HG02973 (cell line): ENCODE measurements around the gene ULK1.
"Not testable (repeated sequence)": the region's sequence is repeated elsewhere in the genome, so short reads cannot be mapped to it uniquely, and the experiment has no call there.

ENCODE experiments used
- ATAC-seq: cut with Tn5 transposase; IDR thresholded peaks from one replicate; pipeline ENCODE4 v1.9.1; 2021; ENCODE audit warnings: moderate library complexity; ENCODE audit not compliant: unreplicated experiment

ULK1 gene

DNA sequence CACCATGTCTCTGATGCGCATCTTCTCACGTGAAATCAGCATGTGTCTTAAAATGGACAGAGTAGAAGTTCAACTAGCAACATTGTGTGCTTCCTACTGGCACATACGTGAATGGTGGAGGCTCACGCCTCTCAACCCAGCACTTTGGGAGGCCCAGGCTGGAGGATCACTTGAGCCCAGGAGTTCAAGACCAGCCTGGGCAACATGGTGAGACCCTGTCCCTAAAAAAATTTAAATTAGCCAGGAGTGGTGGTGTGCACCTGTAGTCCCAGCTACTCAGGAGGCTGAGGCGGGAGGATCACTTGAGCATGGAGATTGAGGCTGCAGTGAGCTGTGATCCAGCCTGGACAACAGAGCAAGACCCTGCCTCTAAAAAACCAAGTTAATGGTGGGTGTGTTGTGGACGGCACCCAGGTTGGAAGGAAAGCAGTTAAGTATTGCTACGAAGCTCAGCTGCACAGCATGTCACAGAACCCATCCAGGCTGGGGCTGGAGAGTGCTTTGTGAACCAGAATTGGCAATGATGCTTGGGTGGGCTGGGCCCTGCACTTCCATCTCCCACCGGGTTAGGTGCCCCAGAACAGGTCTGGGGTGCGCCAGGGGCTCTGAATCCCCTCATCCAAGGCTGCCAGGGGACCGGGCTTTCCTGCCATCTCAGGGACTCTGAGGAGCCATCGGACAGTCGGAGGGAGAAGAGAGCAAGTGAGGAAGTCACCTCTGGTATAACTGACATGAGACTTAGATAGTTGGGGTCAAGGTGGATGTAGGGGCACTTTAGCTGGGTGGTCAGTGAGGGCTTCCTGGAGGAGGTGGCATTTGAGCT lies 33.0 kb upstream of the ULK1 start:
- no peak for ATAC-seq

DNA sequence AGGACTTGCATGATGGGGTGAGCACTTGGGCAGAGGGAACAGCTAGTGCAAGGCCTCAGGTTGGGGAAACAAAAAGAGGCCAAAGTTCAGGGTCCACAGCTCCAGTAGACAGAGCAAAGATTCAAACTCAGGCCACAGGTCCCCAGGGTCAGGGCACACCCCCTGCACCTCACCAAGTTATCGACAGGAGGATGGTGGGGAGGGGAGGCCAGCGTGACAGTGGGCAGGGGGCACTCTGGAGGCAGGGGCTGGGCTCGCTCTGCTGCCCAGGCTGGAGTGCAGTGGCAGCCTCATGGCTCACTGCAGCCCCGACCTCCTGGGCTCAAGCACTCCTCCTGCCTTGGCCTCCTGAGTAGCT lies 32.4 kb upstream of the ULK1 start:
- no peak for ATAC-seq

DNA sequence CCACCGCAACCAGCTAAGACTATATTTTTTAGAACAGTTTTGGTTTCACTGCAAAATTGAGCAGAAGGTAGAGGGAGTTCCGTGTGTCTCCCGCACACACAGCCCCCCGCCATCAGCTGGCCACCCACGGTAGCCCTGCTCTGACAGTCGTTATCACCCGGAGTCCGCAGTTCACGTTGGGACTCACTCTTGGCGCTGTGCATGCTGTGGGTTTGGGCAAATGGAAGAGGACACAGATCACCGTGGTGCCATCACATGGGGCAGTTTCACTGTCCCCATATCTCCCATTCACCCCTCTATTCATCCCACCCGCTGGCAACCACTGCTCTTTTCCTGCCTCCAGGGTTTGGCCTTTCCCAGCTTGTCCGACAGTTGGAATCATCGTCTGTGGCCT lies 31.8 kb upstream of the ULK1 start:
- no peak for ATAC-seq

DNA sequence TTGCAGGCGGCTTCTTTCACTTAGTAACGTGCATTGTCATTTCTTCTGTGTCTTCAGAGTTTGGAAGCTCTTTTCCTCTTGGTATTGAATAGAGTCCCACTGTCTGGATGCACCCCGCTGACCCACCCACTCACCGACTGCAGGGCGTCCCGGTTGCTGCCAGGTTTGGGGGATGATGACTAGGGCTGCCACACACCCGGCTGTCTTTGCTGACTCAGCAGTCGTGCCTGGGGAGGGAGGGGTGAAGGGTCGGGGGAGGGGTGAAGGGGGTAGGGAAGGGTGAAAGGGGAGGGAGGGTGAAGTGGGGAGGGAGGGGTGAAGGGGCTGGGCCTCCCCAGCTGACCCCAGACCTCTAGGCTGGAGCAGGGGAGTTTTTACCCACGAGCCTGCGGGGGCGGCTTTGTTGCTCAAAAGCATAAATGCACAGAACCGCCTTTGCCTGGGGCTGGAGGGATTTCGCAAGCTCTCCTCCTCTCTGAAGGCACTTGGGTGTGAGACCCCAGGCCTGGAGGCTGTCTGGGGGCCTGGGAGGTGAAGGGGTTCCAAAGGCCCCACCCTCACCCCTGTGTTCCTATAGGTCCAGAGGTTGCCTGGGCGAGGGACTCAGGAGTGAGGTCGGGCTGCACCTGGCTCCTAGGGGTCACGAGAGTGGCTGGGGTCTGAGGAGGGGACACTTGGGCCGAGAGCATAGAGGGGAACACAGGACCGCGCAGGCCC lies 31.3 kb upstream of the ULK1 start:
- no peak for ATAC-seq

DNA sequence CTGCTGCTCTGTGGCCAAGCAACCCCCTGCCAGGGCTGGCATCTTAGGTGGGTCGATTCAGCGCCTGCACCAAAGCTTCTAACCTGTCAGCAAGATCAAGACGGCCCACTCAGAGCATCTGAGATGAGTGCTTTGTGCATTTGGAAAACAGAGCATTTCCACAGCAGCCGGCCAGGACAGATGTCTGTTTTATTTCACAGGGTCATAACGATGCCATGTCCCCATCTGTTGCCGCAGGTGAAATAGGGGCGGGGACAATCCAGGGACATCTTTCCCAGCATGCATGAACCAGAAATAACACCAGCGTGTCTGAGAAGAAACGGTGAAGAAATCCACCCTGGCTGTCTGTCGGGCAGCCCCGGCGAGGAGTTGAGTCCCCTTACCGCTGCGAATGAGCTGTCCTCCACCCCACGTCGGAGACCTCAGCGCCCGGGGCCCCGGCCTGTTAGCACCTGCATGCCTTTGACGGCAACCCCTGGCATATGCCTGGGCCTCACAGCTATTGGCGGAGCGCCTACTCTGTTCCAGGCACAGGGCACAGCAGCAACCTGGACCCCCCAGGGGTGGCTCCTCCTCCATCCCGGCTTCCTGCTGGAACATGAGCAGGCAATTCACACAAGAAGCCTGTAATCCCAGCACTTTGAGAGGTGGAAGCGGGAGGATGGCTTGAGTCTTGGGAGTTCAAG lies 30.6 kb upstream of the ULK1 start:
- ATAC-seq, result no peak

DNA sequence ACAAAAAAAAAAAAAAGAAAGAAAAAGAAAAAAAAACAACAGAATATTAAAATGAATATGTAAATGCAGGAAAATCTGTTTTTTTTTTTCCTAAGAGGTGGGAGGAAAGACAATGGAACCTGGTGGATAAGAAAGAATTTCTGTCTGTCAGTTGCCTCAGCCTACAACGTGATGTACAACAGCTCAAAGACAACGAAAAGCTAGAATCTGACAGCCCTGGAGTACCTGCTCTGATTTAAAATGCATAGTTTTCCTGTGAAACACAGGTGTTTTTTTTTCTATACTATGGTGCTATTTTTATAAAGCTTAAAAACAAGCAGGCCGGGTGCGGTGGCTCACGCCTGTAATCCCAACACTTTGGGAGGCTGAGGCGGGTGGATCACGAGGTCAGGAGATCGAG lies 30.0 kb upstream of the ULK1 start:
- no peak for ATAC-seq

DNA sequence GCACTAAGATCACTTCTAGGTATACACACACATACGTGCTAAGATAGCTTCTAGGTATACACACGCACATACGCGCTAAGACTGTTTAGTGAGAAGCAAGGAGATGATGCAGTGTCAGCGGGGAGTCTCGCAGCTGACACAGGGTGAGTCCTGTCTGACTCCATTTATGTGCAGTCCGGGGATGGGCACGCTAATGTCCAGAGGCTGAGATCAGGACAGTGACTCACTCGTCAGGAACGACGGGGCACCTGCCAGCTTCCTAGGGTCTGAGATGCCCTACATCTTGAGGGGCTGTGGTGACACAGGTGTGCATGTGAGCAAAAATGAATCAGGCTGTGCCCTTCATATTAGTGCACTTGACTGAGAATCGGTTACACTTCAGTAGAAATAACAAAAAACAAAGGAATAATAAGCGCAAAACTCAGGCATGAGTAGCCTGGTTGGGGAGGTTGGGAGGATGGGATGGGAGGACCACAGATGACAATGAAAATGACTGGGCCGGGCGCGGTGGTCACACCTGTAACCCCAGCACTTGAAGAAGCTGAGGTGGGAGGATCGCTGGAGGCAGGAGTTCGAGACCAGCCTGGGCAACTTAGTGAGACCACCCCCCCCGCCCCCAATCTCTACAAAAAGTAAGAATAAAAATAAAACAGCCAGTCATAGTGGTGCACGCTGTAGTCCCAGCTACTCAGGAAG lies 29.1 kb upstream of the ULK1 start:
- ATAC-seq, result no peak

DNA sequence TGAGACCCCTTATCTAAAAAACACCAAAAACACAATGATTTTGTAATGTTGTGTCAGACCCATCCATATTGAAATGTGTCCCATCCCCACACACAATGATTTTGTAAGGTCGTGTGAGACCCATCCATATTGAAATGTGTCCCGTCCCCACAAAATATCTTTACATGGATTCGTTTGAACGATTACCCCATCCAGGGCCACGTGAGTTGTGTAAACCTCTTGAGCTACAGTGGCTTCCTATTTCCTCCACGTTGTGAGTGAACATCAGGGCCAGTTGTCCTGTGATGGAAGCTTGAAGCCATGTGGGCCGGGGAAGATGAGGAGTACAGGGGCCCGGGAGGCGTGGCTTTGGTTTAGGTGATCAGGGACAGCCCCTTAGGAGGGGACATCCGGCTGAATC lies 27.0 kb upstream of the ULK1 start:
- ATAC-seq, result no peak

DNA sequence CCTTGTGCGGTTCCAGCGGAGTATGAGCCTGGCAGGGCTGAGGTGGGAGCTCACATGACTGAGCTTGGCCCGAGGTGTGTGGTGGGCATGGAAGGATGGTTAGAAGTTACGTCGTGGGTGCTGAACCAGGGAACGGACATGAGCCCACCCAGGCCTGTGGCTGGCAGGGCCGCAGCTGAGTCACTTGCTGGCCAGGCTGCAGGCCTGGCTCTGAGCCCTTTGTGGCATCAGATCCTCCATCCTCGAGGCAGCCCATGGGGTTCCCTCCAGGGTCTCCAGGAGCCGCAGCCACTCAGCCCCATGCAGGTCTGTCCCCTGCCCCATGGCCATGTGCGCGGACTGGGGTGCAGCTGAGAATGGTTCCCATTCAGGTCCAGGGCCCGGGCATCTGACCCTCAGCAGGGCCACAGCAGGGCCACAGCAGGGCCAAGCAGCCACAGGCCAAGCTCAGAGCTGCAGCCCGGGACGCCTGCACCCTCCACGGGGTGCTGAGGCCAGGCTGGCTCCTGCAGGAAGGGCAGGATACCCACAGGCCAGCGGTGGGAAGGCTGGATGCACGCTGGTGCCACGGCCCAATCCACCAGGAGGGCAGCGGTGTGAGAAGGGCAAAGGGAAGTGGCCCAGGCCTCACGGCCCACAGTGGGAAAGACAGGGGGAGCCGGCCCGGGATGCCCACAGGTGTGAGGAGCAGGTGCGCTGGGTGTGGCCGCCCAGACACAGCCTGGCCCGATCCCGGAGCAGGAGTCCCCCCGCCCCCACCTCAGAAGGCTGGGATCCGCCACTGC lies 26.3 kb upstream of the ULK1 start:
- no peak for ATAC-seq

DNA sequence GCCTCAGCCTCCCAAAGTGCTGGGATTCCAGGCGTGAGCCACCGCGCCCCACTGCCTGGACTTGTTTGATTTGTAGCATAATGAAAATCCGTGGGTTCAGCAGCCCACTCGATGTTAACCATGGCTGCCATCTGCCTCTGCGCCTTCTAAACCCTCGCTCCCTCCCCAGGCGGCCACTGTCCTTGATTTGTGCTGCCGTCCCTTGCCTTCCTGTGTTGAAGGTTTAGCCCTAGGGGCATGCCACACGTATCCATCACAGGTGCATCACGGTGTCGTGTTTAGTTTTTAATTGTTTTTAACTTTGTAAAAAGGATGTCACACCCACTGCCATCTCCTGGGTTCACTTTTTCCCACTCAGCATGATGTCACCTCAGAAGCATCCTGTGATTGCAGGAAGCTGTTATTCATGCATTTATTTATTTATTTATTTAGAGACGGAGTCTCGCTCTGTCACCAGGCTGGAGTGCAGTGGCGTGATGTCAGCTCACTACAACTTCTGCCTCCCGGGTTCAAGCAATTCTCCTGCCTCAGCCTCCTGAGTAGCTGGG lies 24.5 kb upstream of the ULK1 start:
- ATAC-seq, result no peak

DNA sequence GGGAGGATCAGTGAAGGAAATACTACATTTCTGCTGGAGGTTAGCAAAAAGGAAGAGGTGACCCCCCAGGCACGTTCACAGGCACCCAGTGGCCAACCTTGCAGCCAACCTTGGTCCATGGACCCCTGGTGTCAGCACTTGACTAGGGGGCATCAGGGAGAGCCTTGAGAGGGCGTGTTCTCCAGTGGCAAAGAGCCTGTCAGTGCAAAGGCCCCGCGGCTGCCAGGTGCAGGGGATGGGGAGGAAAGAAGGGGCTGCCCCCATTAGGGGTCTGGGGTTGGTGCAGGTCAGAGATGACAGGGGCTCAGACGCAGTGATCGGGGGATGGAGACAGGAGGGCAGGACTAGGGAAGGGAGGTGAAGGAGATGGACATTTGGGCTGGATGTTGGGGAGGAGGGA lies 22.7 kb upstream of the ULK1 start:
- ATAC-seq, result no peak

DNA sequence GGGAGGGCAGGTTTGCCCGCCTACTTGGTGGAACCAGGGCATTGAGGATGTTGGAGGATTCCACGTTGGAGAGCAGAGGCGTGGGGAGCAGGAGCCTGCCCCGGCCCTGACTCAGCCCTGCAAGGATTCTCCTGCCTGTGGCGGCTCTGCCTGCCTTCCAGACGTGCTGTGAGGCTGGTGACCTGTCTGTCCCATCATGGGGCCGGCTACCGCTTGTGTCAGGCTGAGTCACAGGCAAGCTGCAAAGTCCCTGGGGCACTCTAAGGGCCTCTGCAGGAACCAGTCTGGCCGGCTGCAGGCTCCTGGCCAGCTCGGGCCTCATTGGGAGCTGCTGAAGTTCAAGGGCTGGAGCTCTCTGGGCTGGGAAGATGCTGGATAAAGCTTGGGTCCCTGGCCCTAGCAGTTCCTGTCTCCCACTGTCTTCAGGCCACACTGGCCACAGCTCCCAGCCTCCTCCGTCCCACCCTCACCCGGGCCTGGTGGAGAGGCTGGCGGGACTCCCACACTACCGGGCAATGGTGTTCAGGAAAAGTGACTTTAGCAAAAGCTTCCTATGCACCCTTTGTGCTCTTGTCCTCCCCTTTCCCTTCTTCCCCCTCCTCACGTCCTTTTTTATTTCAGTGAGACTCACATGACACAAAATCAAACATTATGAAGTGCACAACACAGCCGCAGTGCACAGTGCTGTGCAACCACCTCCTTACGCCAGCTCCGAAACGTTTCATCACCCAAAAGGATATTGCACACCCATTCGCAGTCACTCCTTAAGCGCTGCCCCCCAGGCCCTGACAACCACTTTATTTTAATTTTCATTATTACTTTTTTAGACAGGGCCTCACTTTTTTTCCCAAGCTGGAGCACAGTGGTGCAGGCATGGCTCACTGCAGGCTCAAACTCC lies 22.0 kb upstream of the ULK1 start:
- no peak for ATAC-seq

DNA sequence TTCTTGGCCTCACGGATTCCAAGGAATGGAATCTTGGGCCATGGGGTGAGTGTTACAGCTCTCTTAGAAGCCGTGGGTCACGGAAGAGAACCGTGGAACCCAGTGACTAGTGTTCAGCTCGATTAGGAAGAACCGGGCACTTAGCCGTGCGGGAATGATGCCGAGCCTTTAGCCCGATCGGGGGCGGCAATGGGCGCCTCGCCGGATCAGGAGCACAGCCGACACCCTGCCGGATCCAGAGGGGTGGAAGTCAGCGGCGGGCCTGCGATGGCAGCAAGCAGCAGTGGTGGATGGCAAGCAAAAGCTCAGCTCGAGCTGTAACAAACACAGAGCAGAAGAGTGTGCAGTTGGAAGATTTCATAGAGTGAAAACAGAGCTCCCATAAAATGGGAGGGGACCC lies 21.1 kb upstream of the ULK1 start:
- ATAC-seq, result no peak

DNA sequence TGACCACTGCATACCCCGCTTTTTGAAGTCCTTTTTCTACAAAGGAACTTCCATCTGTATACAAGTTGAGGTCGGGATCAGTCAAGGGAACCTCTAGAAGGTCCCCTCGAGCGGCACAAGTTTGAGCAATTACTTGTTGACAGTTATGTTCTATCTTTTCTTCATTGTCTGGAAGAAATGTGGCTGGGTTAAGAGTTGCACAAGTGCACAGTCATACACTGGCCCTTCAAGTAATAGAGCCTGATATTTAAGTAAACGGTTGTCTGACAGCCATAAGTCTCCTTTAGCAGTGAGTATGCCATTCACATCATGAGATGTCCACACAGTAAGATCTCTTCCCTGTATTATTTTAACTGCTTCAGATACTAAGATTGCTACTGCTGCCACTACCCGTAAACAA lies 19.4 kb upstream of the ULK1 start:
- ATAC-seq, result not testable (repeated sequence)

DNA sequence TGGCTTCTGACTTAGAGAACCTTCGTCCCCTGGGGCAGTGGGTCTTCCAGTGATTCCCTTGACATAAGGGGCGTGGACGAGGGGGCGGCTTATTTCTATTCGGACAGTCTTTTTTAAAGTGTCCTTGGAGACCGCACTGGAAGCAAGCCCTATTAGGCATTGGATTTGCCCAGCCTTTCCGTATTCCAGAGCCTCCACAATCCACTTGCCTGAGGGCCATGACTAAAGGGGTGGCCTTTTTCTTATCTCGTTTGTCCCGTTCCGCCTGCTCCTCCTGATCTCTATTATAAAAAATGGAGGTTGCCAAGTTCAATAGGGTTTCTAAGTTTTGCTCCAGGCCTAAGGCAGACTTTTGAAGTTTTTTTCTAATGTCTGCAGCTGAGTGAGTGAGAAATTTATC lies 17.2 kb upstream of the ULK1 start:
- ATAC-seq, result not testable (repeated sequence)

DNA sequence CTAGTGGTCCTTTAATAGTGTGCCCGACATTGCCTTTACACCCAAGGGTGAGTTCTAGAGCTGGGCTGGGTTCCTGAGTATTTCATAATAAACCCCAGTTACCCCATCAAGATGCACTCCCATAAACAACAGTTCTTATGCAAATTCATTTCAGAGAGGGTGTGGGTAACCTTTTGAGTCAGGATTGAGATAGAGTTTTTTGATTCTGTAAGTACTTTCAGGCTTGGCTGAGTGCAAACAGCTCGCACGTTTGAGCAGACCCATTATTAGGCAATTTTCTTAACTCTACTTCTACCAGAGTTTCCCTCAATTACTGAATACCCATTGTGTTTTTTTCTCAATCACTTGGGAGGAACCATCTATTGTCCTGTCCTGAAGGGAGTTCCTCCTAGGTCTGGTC lies 16.0 kb upstream of the ULK1 start:
- not testable (repeated sequence) for ATAC-seq

DNA sequence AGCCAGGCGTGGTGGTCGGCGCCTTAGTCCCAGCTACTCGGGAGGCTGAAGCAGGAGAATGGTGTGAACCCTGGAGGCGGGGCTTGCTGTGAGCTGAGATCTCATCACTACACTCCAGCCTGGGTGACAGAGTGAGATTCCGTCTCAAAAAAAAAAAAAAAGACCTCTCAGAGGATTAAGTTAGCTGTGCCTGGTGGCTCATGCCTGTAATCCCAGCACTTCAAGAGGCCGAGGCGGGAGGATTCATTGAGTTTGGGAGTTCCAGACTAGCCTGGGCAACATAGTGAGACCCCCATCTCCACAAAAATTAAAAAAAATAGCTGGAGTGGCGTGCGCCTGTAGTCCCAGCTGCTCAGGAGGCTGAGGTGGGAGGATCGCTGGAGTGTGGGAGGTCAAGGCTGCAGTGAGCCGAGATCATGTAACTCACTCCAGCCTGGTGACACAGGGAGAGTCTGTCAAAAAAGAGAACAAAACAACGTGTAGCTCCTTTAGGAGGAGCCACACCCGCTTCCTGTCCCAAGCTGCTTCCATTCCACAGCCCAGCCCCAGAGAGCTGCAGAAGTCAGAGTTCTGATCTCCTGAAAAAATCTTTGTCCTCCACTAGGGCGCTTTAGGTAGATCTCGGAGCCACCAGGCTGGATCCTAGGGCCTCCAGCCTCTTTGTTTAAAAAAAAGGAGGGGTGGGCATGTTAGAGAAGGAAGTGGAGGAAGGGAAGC lies 11.5 kb upstream of the ULK1 start:
- ATAC-seq, result no peak

DNA sequence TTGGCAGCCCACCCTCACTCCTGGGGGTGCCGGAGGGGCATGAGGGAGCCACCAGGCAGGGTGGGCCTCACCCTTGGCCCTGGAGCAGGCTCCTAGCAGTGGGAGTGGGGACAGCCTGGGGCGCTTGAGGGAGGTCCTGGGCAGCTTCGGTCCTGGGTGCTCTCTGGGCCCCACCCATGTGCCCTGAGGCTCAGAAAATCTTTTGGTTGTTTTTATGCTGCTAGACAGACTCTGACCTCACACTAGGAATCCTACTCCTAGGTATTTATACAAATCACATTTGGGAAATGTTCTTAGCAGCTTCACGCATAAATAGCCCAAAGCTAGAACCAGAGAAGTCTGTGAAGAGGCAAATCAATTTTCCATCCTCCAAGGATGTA lies 10.9 kb upstream of the ULK1 start:
- no peak for ATAC-seq

DNA sequence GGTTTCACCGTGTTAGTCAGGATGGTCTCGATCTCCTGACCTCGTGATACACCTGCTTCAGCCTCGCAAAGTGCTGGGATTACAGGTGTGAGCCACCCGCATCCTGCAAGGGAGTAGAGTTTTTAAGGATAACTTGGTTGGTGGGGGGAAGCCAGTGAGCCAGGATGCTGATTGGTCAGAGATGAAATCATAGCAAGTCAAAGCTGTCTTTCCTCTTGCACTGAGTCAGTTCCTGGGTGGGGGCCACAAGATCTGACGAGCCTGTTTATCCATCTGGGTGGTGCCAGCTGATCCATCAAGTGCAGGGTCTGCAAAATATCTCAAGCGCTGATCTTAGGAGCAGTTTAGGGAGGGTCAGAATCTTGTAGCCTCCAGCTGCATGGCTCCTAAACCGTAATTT lies 9.3 kb upstream of the ULK1 start:
- not testable (repeated sequence) for ATAC-seq
